Mucosa of stomach (tissue), 1 donor: Measurements from ENCODE around the gene OSR1.
"Not testable (repeated sequence)": the region's sequence is repeated elsewhere in the genome, so short reads cannot be mapped to it uniquely, and the experiment has no call there.

ENCODE experiments used
- H3K27me3 ChIP-seq: one replicate; pipeline ENCODE4 v1.7.0; 2013; ENCODE audit warnings: mild to moderate bottlenecking, low read length; ENCODE audit not compliant: control insufficient read depth, insufficient read depth
- H3K36me3 ChIP-seq: one replicate; pipeline ENCODE4 v1.7.0; 2013; ENCODE audit warnings: low read length; ENCODE audit not compliant: control insufficient read depth, insufficient read depth
- H3K4me1 ChIP-seq: one replicate; pipeline ENCODE4 v1.7.0; 2013; ENCODE audit warnings: mild to moderate bottlenecking, low read length; ENCODE audit not compliant: control insufficient read depth, insufficient read depth
- H3K4me3 ChIP-seq: one replicate; pipeline ENCODE4 v1.7.0; 2013; ENCODE audit warnings: low read length
- H3K9ac ChIP-seq: one replicate; pipeline ENCODE4 v1.7.0; 2013; ENCODE audit warnings: mild to moderate bottlenecking, low read length, moderate library complexity
- H3K9me3 ChIP-seq: one replicate; pipeline ENCODE4 v1.7.0; 2013; ENCODE audit warnings: mild to moderate bottlenecking, low read length, moderate library complexity; ENCODE audit not compliant: control insufficient read depth
- donor health status: Pancreatic carcinoma.

Gene OSR1

DNA sequence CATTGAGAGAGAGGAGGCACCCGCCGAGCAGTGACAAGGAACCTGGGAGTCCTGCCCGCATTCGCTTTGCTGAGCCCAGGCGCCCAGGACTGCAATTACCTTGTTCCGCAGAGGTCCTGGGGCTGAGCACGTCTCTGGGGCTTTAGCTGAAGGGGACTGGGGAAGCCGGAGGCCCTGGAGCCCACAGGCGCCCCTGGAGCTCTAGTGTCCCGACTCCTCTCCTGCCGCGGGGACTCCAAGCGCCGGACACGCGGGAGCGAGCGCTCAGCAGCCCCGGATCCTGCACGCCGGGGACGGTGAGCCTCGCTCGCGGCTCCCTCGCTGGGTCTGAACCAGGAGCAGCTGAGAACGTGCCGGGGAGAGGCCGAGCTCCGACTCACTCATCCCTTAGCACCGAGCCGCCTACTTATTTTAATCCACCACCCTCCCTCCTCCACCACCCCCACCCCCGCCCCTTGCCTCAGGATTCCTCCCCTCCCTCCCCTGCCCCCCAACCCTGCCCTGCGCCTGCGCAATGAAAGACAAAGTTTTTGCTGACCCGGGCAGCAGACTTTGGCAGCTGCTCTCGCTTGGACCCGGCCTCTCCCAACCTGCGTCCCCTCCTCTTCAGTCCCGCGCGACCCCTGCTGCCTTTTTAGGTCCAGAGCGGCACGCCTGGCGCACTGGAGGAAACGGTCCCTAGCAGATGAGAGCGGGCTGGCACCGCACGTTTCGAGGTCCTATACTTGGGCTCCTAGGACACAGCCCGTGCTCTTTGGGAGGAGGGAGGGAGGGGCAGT is at the start of gene OSR1:
Gene OSR1, minus strand, starts transcription at position 382 of the 779 bp plus-strand sequence. CDS start 4,818 bp downstream, outside the sequence.
- peaks cover 30% of the 10 kb centered on the region for H3K4me1 ChIP-seq
- H3K27me3 ChIP-seq: peaks cover 83% of the 10 kb centered on the region
- H3K4me3 ChIP-seq: peak within 1 kb of the TSS; percentile 68
- no peaks in the 10 kb centered on the region for H3K9me3 ChIP-seq
- H3K36me3 ChIP-seq: no peaks in the 10 kb centered on the region
- H3K9ac ChIP-seq: peak within 1 kb of the TSS; percentile 69

DNA sequence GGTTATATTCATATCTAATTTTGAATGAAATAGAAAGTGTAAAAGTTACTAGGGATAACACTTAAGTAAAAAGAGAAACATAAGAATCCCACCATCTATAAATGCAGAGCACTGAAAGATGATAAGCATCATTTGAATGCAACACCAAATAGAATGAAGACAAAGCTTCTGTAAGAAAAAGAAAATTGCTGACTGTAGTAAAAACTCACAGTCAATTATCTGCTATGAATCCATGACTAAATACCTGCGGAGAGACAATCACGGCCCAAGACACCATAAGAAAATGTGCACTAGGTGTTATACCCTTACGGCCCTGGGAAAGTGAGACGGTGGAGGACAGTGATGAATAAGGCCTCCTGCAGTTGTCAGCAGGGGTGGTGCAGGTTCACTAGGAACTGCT is 45.4 kb upstream of the OSR1 start:
- no peak overlapping the region for H3K9ac ChIP-seq
- no peak overlapping the region for H3K4me3 ChIP-seq
- no peaks in the 10 kb centered on the region for H3K36me3 ChIP-seq
- no peaks in the 10 kb centered on the region for H3K4me1 ChIP-seq
- H3K9me3 ChIP-seq: no peaks in the 10 kb centered on the region
- no peaks in the 10 kb centered on the region for H3K27me3 ChIP-seq

DNA sequence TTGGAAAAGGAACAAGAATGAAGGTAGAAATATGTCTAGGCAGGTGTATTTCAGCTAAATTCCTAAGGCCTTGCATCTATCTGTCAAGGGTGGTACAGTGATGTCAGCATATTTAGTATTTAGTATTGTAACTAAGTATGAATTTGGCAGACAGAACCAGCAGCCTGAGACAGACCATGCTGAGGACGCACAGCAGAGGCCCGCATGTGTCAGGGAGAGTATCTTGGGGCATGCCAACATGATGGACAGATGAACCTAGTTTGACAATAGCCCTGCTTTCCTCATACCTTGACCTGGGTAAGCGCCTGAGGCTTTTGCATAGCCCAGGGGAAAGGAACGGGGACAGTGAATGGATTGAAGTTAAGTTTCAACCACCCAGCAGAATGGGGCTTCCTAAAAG is 33.8 kb upstream of the OSR1 start:
- Histone ChIP-seq H3K4me3 (no peak overlapping the region), H3K4me1 (no peaks in the 10 kb centered on the region), H3K9ac (no peak overlapping the region), H3K27me3 (no peaks in the 10 kb centered on the region), H3K9me3 (no peaks in the 10 kb centered on the region), H3K36me3 (no peaks in the 10 kb centered on the region)

GRCh38 chr2:19389469-19389868 is 31.0 kb upstream of the OSR1 start:
- H3K36me3 ChIP-seq, H3K9me3 ChIP-seq, H3K9ac ChIP-seq, H3K4me1 ChIP-seq, H3K4me3 ChIP-seq, H3K27me3 ChIP-seq: not testable (repeated sequence)

- H3K9ac ChIP-seq: no peak overlapping the region
- H3K4me1 ChIP-seq: no peaks in the 10 kb centered on the region
- no peaks in the 10 kb centered on the region for H3K36me3 ChIP-seq
- H3K27me3 ChIP-seq: no peaks in the 10 kb centered on the region
- no peak overlapping the region for H3K4me3 ChIP-seq
- no peaks in the 10 kb centered on the region for H3K9me3 ChIP-seq
Measured at GRCh38 chr2:19380532-19380931, 22.1 kb upstream of the OSR1 start.

GRCh38 chr2:19378939-19379338 is 20.5 kb upstream of the OSR1 start:
- no peak overlapping the region for H3K9ac ChIP-seq
- H3K9me3 ChIP-seq: no peaks in the 10 kb centered on the region
- H3K27me3 ChIP-seq: no peaks in the 10 kb centered on the region
- no peak overlapping the region for H3K4me3 ChIP-seq
- H3K4me1 ChIP-seq: no peaks in the 10 kb centered on the region
- H3K36me3 ChIP-seq: no peaks in the 10 kb centered on the region

DNA sequence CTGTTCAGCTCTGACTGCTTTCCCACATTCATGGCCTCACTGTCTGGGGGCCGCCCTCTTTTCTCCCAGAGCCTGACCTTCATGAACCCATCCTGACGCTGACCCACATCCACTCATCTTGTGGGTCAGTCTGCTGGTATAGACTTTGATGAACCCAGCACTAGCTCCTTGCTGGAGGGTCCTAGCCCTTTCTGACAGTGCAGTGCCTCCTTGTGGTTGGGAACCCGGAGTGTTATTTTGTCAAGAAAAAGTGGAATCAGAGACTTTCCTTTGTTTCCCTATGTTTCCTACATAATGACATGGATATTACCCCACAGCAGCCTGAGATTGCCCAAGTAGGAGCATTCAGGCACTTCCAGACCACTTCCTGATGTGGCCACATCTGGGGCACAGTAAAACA is 19.3 kb upstream of the OSR1 start:
- no peak overlapping the region for H3K4me3 ChIP-seq
- H3K9ac ChIP-seq: no peak overlapping the region
- H3K9me3 ChIP-seq: no peaks in the 10 kb centered on the region
- no peaks in the 10 kb centered on the region for H3K4me1 ChIP-seq
- H3K27me3 ChIP-seq: peaks cover 3% of the 10 kb centered on the region
- H3K36me3 ChIP-seq: no peaks in the 10 kb centered on the region

DNA sequence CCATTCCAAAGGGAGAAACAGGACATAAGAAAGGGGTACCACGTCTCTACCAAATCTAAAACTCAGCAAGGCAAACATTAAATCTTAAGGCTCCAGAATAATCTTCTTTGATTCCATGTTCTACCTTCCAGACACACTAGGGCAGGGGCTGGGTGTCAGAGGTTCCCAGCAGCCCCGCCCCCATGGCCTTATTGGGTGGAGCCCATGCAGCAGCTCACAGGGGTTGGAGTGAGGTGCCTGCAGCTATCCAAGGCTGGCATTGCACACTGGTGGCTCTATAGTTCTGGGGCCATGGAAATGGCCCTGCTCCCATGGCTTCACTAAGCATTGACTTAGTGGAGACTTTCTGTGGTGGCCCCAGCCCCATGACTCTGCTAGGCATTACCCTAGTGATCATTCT is 14.9 kb upstream of the OSR1 start:
- H3K36me3 ChIP-seq: no peaks in the 10 kb centered on the region
- no peaks in the 10 kb centered on the region for H3K4me1 ChIP-seq
- no peaks in the 10 kb centered on the region for H3K9me3 ChIP-seq
- H3K9ac ChIP-seq: no peak overlapping the region
- H3K4me3 ChIP-seq: no peak overlapping the region
- peaks cover 3% of the 10 kb centered on the region for H3K27me3 ChIP-seq

GRCh38 chr2:19371996-19372582 is 13.7 kb upstream of the OSR1 start:
- no peaks in the 10 kb centered on the region for H3K36me3 ChIP-seq
- no peaks in the 10 kb centered on the region for H3K4me1 ChIP-seq
- peaks cover 3% of the 10 kb centered on the region for H3K27me3 ChIP-seq
- H3K4me3 ChIP-seq: no peak overlapping the region
- no peak overlapping the region for H3K9ac ChIP-seq
- H3K9me3 ChIP-seq: no peaks in the 10 kb centered on the region

GRCh38 chr2:19369341-19369955 is 11.0 kb upstream of the OSR1 start:
- Histone ChIP-seq H3K9me3 (no peaks in the 10 kb centered on the region), H3K4me3 (no peak overlapping the region), H3K36me3 (no peaks in the 10 kb centered on the region), H3K4me1 (no peaks in the 10 kb centered on the region), H3K27me3 (peaks cover 3% of the 10 kb centered on the region), H3K9ac (no peak overlapping the region)

- Histone ChIP-seq H3K36me3 (no peaks in the 10 kb centered on the region), H3K4me3 (no peak overlapping the region), H3K4me1 (no peaks in the 10 kb centered on the region), H3K9me3 (no peaks in the 10 kb centered on the region), H3K27me3 (peaks cover 9% of the 10 kb centered on the region), H3K9ac (no peak overlapping the region)
Measured at GRCh38 chr2:19368760-19369159, 10.3 kb upstream of the OSR1 start.

GRCh38 chr2:19367326-19367725 is 8.9 kb upstream of the OSR1 start:
- H3K36me3 ChIP-seq: no peaks in the 10 kb centered on the region
- H3K4me1 ChIP-seq: no peaks in the 10 kb centered on the region
- no peak overlapping the region for H3K9ac ChIP-seq
- no peak overlapping the region for H3K4me3 ChIP-seq
- peaks cover 11% of the 10 kb centered on the region for H3K27me3 ChIP-seq
- no peaks in the 10 kb centered on the region for H3K9me3 ChIP-seq
